ENCODE measurements around the gene UACA. TPM values are rescaled to one million over a fixed set of nuclear protein-coding genes. Genes with fewer than 3 reads are reported as not detected.

Gene UACA
- total RNA-seq, 1 experiment from 2014 or later, result 38.0 TPM

DNA sequence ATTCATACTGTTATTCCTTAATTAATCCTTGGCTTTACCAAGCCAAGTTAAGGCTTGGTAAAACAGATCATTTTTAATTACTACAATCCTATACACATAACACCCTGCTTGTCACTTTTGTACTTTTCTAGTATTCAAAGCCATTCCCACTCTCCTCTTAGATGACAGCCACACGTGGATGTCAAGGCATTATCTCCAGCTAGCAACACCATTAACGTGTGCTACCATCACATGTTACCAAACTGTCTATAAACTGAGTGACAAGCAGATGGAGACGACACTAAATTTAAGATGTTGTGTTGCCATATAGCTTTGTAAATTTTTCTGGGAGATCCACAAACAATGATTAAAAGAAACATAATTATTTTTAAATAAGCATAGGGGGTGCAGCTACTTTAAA lies 103.7 kb downstream of the UACA start:
- Histone ChIP-seq H3K27ac (ENCODE audit: insufficient read length, low read depth, low read length) (no peak overlapping the region), H2BK5ac (ENCODE audit: insufficient read length, low read length) (no peak overlapping the region), H2AK5ac (ENCODE audit: insufficient read length, low read length) (no peak overlapping the region), H3K23ac (ENCODE audit: insufficient read length, low read depth, low read length) (no peak overlapping the region), H2BK20ac (ENCODE audit: low read depth, low read length, poor library complexity, severe bottlenecking) (no peak overlapping the region), H3K9me3 (ENCODE audit: control insufficient read depth, low read depth, low read length) (no peaks in the 10 kb centered on the region), H3T11ph (ENCODE audit: low read length) (no peak overlapping the region), H3K27me3 (ENCODE audit: insufficient read depth, low read length) (no peaks in the 10 kb centered on the region), H3K4me1 (ENCODE audit: insufficient read depth, low read length) (no peaks in the 10 kb centered on the region; the same call in 1 of the 2 replicates), H3K79me1 (ENCODE audit: insufficient read depth, low read depth, low read length, poor library complexity, severe bottlenecking) (no peaks in the 10 kb centered on the region), H3K4me2 (ENCODE audit: insufficient read depth, insufficient read length, low read length) (no peak overlapping the region), H4K20me1 (ENCODE audit: control insufficient read depth, insufficient read depth, insufficient read length) (no peaks in the 10 kb centered on the region), H2AFZ (ENCODE audit: low read length) (no peak overlapping the region), H4K8ac (replicated peaks; ENCODE audit: insufficient read length, low read depth, low read length) (no peak overlapping the region), H3K79me2 (ENCODE audit: insufficient read depth, low read length) (no peaks in the 10 kb centered on the region), H2BK120ac (ENCODE audit: low read depth, low read length, poor library complexity, severe bottlenecking) (no peak overlapping the region), H3K23me2 (ENCODE audit: insufficient read length, low read depth, low read length, poor library complexity, severe bottlenecking) (no peaks in the 10 kb centered on the region), H3K9ac (ENCODE audit: extremely low read depth, insufficient read length, low read length) (no peak overlapping the region), H4K91ac (ENCODE audit: insufficient read length, low read depth, low read length) (no peak overlapping the region), H3K14ac (ENCODE audit: insufficient read depth, low read length) (no peak overlapping the region), H4K5ac (ENCODE audit: insufficient read length, low read depth, low read length) (no peak overlapping the region), H3K56ac (ENCODE audit: insufficient read length, low read depth, low read length) (no peak overlapping the region), H3K4ac (ENCODE audit: low read depth, low read length) (no peak overlapping the region), H2BK12ac (ENCODE audit: insufficient read length, low read depth, low read length) (no peak overlapping the region), H2BK15ac (ENCODE audit: low read depth, low read length) (no peak overlapping the region), H3K18ac (ENCODE audit: insufficient read length, low read depth, low read length) (no peak overlapping the region)
- Mint-ChIP-seq H3K9me3 (no peaks in the 10 kb centered on the region), H3K27ac (no peak overlapping the region), H3K4me3 (no peak overlapping the region), H3K27me3 (ENCODE audit: low read depth) (no peaks in the 10 kb centered on the region), H3K4me1 (peaks cover 10 to 11% of the 10 kb centered on the region in 2 experiments), H3K36me3 (ENCODE audit: insufficient read depth in 1 of 3, low read depth in 3 of 3) (peaks cover 0 to 13% (median 4%) of the 10 kb centered on the region in 3 experiments; a peak in 5 of 7 replicates)
- no peak for DNase-seq
- no peak for TF ChIP-seq CTCF (conservative IDR thresholded peaks at IDR 0.05)
- no CpG with 5 or more reads among the region's 3 CpGs for WGBS (ENCODE audit: extremely low coverage, insufficient read length, low lambda C conversion rate)

Measured in H9 (cell line).